GF-D8 (cell line): ENCODE results near the gene TIPIN.
A peak's percentile ranks its signal among the peaks of the same experiment; 100 is the strongest.

ENCODE experiments used
- DNase-seq: peaks from one replicate; lab custom pipeline; 2025; lab: John Stamatoyannopoulos, UW

The TIPIN gene

DNA sequence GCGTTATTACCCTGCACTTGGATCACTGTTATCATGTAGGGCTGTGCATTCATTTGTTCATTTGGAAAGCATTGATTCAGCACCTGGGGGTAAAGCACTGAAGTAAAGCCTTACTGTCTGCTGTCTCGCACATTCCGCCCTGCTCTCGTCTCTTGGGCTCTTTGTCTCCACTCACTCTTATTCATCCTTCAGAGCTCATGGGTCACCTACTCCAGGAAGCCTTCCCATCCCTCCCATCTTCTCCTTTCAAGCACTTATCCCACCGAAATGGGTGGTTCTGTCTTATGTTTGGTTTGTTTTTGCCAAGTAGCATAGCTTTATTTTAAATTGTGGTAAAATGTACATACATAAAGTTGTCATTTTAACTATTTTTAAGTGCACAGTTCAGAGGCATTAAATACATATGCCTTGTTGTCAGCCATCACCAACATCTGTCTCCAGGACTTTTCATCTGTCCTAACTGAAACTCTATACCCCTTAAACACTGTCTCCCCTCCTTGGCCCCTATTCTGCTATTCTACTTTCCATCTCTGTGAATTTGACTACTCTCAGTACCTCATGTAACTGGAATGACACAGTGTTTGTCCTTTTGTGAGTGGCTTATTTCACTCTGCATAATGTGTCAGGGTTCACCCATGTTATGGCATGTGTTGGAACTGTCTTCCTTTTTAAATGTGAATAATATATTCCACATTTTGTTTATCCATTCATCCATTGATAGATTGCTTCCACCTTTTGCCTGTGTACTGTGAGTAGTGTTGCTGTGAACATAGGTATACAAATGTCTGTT lies 53.8 kb downstream of the TIPIN start:
- no peak for DNase-seq

DNA sequence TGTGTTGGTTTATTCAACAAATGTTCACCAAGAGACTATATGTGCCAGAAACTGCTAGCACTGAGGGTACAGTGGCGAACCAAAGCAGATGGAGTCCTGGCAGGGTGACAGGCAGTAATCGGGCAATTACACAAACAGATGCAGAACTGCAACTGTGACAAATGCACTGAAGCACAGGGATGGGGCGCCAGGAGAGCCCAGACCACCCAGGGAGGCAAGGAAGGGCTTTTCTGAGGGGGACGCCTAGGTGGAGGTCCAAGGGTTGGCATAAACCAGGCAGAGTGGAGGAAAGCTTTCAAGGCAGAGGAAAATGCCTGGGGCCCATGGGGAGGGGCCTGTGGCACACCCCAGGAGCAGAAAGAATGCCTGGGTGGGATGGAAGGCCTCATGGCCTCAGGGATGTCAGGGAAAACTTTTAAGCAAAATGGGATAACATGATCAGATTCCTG lies 57.7 kb downstream of the TIPIN start:
- DNase-seq = no peak

DNA sequence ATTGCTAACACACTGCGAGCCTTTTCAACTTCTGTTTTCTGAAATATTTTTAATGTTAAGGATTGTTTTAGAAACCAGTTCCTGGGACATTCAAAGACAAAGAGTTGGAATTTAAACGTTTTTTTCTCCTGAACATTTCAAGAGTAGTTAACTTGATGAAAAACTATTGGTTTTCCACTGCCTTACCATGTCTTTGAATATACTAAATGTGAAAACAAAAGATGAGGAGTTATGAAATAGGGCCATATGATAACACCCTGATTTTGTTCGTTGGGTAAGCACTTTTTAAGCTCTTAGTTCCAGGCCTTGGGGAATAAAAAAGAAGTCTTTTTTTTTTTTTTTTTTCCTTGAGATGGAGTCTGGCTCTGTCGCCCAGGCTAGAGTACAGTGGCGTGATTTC lies 60.3 kb downstream of the TIPIN start:
- DNase-seq = no peak

DNA sequence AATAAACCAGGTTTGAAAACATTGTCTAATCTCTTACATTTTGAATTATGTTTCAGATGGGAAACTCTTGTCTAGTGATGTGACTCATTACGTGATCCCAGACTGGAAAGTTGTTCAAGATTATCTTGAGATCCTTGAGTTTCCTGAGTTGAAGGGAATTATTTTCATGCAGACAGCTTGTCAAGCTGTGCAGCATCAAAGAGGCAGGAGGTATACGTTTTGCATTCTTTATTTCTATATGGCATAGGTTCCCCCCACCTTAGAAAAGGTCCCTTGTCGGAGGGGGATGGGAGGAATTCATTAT lies 61.6 kb downstream of the TIPIN start:
- DNase-seq = no peak

DNA sequence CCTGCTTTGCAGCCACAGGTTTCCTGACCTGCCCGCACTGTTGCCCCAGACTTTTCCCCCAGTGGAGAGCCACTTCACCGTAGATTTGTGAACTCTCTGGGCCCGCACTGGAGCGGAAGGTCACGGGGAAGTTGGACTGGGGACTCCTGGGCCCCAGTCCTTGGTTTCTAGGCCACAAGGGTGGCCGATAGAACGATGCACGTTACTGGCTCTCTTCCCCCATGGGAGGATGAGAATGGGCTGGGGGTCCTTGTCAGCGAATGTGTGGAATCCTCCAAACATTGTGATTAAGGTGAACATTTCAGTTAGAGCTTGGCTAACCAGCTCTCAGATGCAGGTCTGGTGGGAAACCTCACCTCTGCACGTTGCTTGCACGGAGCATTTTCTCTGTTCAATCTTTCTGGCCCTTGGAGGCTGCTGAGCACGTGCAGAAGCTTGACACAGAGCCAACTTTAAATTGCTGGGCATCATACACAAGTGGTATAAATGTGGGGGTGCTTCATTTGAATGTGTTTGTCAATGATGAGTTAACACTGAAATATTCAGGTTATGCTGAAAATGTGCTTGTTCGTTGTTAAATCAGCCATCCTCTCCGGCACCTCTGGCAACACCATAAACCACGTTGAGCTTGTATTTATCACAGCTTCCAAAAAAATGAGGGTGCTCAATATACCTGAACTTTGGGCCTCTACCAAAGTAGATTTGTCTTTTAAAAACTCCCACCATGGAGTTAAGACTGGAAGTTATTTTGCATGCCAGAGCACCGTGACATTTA lies 62.1 kb downstream of the TIPIN start:
- DNase-seq = peak; percentile 50

DNA sequence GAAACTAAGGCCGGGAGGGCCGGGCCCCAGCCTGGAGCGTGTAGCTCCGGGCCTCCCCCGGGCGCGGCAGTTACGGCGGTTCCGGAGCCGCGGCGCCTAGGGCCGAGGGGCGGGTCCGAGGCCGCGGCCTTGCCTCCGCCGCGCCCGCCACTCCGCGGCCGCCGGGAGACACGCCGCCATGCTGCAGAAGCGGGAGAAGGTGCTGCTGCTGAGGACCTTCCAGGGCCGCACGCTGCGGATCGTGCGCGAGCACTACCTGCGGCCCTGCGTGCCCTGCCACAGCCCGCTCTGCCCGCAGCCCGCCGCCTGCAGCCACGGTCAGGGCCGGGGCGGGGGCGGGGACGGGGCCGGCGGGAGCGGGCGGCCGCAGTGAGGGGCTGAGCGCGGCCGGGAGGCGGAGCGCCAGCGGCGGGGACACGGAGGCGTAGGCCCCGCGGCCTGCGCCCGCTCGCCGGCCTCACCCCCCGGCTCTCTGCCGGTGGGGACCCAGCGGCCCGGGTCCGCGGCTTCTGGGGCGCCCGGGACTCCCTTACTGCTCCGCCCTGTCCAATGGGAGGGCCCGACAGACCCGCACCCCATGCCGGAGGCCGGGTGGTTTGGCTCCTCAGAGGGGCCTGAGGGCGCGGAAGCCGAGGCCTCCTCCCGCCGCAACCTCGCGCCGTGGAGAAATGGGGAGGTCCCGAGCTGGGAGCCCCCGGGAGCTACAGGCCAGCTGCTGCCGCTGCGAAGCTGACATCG lies 62.9 kb downstream of the TIPIN start, which contains the start of gene DIS3L:
Gene DIS3L (plus strand): TSS at position 150 of the 738 bp plus-strand sequence. CDS start 29 bp downstream, at position 179.
- peak; percentile 46 for DNase-seq

DNA sequence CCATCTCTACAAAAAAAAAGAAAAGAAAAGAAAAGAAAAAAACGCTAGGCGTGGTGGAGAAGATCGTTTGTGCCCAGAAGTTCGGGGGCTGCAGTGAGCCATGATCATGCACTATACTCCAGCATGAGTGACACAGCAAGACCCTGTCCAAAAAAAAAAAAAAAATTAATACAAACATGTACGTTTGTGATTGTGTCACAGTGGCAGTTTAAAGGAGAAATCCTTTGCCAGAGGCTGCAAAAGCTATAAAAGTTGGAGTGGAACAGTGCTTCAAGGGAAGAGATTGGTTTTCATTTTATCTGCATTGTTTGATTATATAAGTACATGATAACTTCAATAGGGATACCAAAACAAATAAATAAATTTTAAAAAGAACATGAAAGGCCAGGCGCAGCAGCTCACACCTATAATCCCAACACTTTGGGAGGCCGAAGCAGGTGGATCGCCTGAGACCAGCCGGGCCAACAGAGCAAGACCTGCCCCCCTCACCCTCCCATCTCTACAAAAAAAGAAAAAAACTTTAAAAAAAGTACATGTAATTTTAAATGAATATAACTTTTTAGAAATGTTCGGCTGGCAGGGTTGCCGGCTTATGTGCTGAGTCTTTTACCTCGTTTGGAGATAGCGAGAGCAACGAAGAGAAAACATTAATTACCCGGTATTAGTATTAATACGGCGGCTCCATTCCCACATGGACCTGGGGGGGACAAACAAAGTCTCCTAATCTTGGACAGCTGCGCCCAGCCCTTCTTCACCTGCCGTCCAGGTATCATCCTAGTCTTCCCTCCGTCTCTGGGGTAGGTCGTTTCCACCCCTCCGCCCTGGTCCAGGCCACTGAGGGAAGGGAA lies 63.7 kb downstream of the TIPIN start:
- no peak for DNase-seq

DNA sequence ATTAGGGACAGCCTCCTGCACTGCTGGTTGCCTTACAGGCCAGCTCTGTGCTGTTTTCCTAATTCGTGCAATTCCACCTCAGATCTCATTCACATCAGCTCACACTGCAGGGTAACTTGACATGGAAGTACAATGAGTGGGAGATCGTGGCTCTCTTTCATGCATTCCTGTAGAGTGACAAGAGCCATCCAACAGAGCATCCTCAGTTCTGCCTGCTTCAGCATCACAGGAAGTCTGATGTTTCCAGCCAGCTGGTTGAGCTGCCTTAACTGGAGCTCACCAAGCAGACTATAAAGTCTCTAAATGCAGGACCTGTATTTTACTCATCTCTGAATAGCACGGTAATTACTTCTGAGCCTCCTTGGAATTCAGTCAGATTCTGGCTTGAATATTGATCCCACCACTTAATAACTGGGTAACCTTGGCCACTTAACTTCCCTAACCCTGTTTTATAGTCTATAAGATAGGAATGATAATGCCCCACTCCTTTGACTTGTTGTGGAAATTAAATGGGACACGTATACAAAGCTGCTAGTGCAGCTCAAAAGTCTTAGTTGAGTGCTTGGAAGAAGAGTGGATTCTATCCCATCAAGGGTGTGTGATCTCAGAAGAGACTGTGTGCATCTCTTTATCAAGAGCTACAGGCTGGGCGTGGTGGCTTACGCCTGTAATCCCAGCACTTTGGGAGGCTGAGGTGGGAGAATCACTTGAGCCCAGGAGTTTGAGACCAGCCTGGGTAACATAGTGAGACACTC lies 64.5 kb downstream of the TIPIN start:
- DNase-seq = no peak

DNA sequence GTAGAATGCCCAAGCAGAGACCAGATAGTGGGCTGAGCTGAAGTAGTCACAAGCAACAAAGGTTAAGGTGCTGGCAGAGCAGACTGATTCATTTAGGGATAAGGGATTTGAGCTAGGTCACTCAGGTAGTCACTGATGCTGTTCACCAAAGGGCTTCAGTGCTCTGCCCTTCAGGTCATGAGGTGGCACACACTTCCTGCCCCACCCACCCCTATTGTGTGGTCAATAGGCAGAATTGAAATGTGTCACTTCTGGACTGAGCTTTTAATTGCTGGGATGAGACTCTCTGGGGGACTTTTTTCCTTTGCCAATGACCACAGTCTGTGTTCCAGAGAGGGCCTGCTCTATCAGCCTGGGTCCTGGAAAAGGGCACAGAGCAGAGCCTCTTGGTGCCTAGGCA lies 66.0 kb downstream of the TIPIN start:
- no peak for DNase-seq

DNA sequence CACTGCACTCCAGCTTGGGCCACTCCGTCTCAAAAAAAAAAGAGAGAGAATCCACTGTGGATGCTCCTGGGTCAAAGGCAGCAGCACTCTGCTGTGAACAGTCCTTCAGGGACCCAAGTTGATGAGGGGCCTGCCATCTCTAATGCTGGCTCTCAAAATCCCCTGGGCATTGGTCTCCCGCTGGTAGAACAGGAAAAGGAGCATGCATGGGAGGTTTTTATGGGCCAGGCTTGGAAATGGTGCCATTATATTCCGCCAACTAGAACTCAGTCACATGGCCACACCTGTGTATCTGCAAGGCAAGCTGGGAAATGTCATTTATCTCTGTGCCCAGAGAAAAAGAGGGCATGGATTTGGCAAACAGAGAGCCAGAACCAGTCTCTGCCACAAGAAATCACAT lies 66.5 kb downstream of the TIPIN start:
- DNase-seq = no peak

DNA sequence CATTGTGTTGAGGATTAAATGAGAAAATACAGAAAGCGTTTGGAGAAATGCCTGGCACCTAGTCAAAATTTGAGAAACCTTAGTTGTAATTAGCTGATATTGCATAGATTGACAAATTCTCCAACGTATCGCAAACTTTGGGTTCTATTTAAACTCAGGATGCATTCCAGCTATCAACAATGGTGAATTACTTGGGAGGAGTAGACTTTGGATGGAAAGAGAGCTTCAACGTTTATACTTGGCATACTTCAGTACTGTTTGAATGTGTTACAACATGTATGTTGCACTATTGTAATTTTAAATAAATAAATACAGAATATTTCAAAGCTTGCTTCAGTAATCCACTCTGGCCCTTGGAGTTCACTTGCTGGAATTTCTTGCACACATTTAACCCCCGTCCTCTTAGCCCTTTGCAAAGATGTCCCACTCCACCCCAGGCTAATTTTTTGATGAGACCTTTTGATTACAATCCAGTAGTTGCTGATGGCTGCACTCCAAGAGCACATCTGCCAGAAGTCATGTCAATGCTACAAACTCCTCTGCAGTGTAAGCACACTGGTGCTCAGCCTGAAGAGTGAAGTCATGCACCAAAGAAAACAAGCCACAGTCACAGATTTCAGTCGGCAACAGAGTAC lies 67.8 kb downstream of the TIPIN start:
- DNase-seq = no peak

DNA sequence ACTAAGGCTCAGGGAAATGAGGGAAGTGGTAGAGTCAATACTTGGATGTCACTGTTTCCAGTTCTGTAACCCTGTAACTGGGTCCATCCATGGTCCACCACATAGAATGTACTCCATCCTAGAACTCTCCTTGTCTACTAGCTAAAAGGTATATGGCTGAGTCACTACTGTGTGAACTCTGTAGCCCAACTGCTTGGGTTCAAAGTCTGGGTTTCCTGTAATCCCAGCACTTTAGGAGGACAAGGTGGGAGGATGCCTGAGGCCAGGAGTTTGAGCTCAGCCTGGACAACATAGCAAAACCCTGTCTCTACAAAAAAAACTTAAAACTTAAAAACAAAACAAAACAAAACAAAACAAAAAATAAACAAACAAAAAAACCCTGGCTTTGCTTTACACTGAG lies 68.4 kb downstream of the TIPIN start:
- DNase-seq = no peak

DNA sequence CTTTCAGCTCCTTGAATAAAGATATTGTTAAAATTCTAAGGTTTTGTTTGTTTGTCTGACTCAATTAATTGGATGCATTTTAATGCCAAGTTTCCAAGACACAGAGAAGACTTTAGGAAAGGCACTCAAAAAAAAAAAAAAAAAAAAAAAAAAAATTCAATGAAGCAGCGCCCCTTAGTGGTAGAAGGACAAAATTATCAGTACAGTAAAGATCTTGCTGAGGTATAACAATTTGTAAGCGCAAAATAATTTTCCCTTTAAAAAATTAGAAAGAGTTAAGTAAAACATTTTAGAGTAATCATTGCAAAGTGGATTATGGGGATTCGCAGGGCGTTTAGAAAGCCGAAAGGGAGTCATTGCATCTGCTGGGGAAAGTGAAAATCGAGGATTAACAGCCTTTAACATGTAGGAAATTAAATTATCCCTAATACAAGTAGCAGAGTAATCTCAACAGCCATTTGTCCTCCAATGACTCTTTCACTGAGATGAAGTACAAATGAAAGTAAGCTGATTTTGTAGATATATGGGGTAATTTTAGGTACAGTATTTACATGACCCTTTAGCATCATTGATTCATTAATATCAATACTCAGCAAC lies 68.9 kb downstream of the TIPIN start:
- DNase-seq = no peak
